Osteoblast (primary cell): ENCODE results near the gene PBX3. TPM values are rescaled to one million over a fixed set of nuclear protein-coding genes. Genes with fewer than 3 reads are reported as not detected.
A peak's percentile ranks its signal among the peaks of the same experiment; 100 is the strongest.

Source experiments
- DNase-seq: peaks from one replicate; pipeline ENCODE4 v3.0.0; 2011; ENCODE audit warnings: low spot score, mixed read lengths; ENCODE audit not compliant: insufficient read length; ENCODE audit errors: missing footprints
- H2AFZ ChIP-seq: 2 replicates; pipeline ENCODE4 v1.6.0; 2011; ENCODE audit warnings: mild to moderate bottlenecking, low read length
- H3K27ac ChIP-seq: 2 replicates; pipeline ENCODE4 v1.5.1; 2011; ENCODE audit warnings: mild to moderate bottlenecking, low read depth, low read length, moderate library complexity
- H3K27me3 ChIP-seq: 2 replicates; pipeline ENCODE4 v1.6.0; 2012; ENCODE audit warnings: mild to moderate bottlenecking, control low read depth, inconsistent platforms, low read length, moderate library complexity; ENCODE audit not compliant: insufficient read depth
- H3K36me3 ChIP-seq: 2 replicates; pipeline ENCODE4 v1.5.1; 2011; ENCODE audit warnings: mild to moderate bottlenecking, low read length, control low read depth, moderate library complexity; ENCODE audit not compliant: insufficient read depth
- H3K4me1 ChIP-seq: 2 replicates; pipeline ENCODE4 v1.5.1; 2011; ENCODE audit warnings: mild to moderate bottlenecking, low read length, control low read depth, moderate library complexity; ENCODE audit not compliant: insufficient read depth
- H3K4me2 ChIP-seq: 2 replicates; pipeline ENCODE4 v1.6.0; 2011; ENCODE audit warnings: mild to moderate bottlenecking, low read length; ENCODE audit not compliant: insufficient read depth
- H3K4me3 ChIP-seq: fragments of 200-600 bp; sonication (generic); 3 replicates; pipeline ENCODE4 v1.5.1; 2012; ENCODE audit warnings: mild to moderate bottlenecking, low read length, inconsistent platforms; ENCODE audit not compliant: insufficient read depth
- H3K79me2 ChIP-seq: 2 replicates; pipeline ENCODE4 v1.6.0; 2012; ENCODE audit warnings: mild to moderate bottlenecking, low read length, control low read depth, inconsistent platforms; ENCODE audit not compliant: insufficient read depth
- H3K9me3 ChIP-seq: 2 replicates; pipeline ENCODE4 v1.5.1; 2011; ENCODE audit warnings: low read depth, low read length, control low read depth
- H4K20me1 ChIP-seq: 2 replicates; pipeline ENCODE4 v1.6.0; 2012; ENCODE audit warnings: mild to moderate bottlenecking, low read length, control low read depth; ENCODE audit not compliant: insufficient read depth
- CTCF ChIP-seq: IDR thresholded peaks from 2 replicates; pipeline ENCODE4 v1.5.1; 2011; ENCODE audit warnings: mild to moderate bottlenecking, low read depth, low read length, moderate library complexity; ENCODE audit errors: extremely low read depth
- total RNA-seq: library from RNA; depleted of rRNA; stranded (reverse); fragments of >200 nt; gene quantifications from 2 replicates; pipeline ENCODE4 v1.2.3, GENCODE V29; 2012

Gene PBX3
- total RNA-seq, 1 donor: 34.7 TPM

DNA sequence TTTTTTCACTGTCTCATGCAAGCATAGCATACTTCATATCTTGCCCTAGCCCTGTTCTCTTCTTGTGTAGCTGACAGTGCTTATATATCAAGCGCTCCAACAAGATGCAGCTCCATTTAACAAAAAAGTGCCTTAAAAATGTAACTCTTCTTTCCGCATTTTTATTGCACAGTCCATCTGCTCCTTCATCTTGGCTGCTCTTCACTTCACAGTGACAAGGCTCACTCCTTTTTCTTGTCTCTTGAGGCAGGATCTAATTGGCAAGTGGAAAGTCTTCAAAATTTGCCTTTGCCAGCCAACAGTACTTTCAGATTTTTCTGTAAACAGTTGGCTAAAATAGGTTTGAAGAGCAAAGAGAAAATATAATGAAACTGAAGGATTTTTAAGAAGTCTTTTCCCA lies 161.8 kb downstream of the PBX3 start:
- no peak for DNase-seq
- TF ChIP-seq CTCF: no peak
- peaks cover 74% of the 10 kb centered on the region for H3K79me2 ChIP-seq
- H3K27me3 ChIP-seq: no peaks in the 10 kb centered on the region
- H2AFZ ChIP-seq: no peak overlapping the region
- H3K4me1 ChIP-seq: peaks cover 43% of the 10 kb centered on the region
- no peaks in the 10 kb centered on the region for H4K20me1 ChIP-seq
- H3K9me3 ChIP-seq: no peaks in the 10 kb centered on the region
- no peak overlapping the region for H3K4me2 ChIP-seq
- no peak overlapping the region for H3K4me3 ChIP-seq
- H3K36me3 ChIP-seq: no peaks in the 10 kb centered on the region
- peak overlapping the region; percentile 34 for H3K27ac ChIP-seq

DNA sequence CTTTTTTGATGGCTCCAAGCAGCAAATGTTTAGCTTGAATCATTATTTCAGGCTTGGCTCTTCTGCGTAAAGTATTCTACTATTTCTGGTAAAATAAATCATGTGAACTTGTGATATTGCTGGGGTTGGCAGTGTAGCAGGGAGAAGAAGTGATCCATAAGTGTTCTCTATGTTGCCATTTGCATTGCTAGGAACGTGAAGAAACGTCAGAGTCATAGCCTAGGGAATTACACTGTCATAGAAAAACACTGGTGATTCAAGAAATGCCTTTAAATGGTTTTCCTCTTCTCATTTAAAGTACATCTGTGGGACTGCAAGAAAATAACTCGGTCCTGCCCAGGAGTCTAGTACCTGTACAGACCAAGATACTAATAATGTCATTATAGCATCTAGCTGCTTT lies 162.3 kb downstream of the PBX3 start:
- peak overlapping the region; percentile 34 for H3K27ac ChIP-seq
- peaks cover 38% of the 10 kb centered on the region for H3K4me1 ChIP-seq
- DNase-seq: no peak
- no peak overlapping the region for H3K4me3 ChIP-seq
- peaks cover 73% of the 10 kb centered on the region for H3K79me2 ChIP-seq
- TF ChIP-seq CTCF: no peak
- H3K27me3 ChIP-seq: no peaks in the 10 kb centered on the region
- no peaks in the 10 kb centered on the region for H4K20me1 ChIP-seq
- H3K9me3 ChIP-seq: no peaks in the 10 kb centered on the region
- H3K36me3 ChIP-seq: no peaks in the 10 kb centered on the region
- H3K4me2 ChIP-seq: no peak overlapping the region
- H2AFZ ChIP-seq: no peak overlapping the region

DNA sequence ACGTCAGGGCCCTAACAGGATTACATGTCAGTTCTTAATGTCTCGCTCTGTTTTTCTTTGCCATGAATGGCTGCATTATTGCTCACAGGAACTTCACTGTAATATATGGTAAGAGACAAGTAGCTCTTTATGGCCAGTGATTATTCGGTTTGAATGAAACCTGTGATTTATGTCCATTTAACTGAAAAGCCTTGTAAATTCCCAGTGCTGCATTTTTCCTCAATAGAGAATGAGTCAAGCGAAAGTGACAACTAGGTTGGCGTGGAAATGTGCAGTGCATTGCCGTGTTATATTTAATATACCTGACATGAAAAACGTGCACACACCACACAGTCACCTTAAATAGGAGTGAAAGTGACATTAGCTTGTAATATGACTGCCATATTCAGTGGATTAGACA lies 163.1 kb downstream of the PBX3 start:
- H3K36me3 ChIP-seq: no peaks in the 10 kb centered on the region
- H3K9me3 ChIP-seq: no peaks in the 10 kb centered on the region
- H3K4me3 ChIP-seq: no peak overlapping the region
- H3K27me3 ChIP-seq: no peaks in the 10 kb centered on the region
- peaks cover 30% of the 10 kb centered on the region for H3K4me1 ChIP-seq
- H4K20me1 ChIP-seq: no peaks in the 10 kb centered on the region
- no peak overlapping the region for H3K27ac ChIP-seq
- no peak for DNase-seq
- no peak overlapping the region for H2AFZ ChIP-seq
- H3K79me2 ChIP-seq: peaks cover 69% of the 10 kb centered on the region
- no peak overlapping the region for H3K4me2 ChIP-seq
- no peak for TF ChIP-seq CTCF

GRCh38 chr9:125911861-125912644 lies 164.9 kb downstream of the PBX3 start:
- Histone ChIP-seq H3K4me3 (no peak overlapping the region), H2AFZ (no peak overlapping the region), H3K9me3 (no peaks in the 10 kb centered on the region), H3K36me3 (peaks cover 7% of the 10 kb centered on the region), H3K4me1 (peaks cover 15% of the 10 kb centered on the region), H4K20me1 (no peaks in the 10 kb centered on the region), H3K4me2 (no peak overlapping the region), H3K27ac (no peak overlapping the region), H3K79me2 (peaks cover 77% of the 10 kb centered on the region), H3K27me3 (no peaks in the 10 kb centered on the region)
- TF ChIP-seq CTCF: no peak
- DNase-seq: no peak
